ENCODE data around the gene BORCS8.

DNA sequence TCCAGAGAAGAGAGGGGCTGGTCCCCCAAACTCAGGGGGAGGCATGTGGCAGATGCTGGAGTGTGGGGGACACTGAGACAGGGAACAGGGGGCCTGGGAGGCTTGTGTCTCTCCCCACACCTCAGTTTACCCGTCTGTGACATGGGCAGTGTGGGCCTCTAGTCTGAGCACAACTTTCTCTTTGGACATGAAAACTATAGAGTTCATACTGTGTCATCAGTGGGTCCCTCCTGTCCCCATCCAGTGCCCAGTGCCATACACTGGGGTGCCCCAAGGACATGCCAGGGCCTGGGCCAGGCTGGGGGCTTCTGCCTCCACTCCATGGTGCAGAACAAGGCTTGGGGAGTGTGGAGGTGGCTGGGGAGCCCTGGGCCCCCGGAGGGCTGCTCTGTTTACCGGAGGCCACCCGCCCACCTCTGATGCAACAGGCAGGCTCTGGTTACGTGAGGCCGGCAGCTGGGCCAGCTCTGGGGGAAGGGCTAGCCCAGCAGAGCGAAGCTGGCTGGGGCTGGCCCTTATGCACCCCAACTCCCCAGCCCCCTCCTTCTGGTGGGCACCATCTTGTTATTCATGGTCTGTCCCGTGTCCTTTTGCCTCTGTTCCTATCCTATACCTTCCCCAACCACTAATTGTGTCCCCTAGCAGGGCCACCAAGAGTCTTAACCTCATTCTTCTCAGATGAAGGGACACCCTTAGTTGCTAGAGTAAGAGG is 20.0 kb downstream of the BORCS8 start:
- no peak for TF ChIP-seq EZH2 (IDR thresholded peaks at IDR 0.05; ENCODE audit: insufficient read depth, poor library complexity, severe bottlenecking)
- TF ChIP-seq EZH2phosphoT487 (IDR thresholded peaks at IDR 0.05; ENCODE audit: insufficient read depth, low read depth), result no peak

Measured in GM23248 (cell line).